ENCODE data around the gene MAPRE2.

The MAPRE2 gene

DNA sequence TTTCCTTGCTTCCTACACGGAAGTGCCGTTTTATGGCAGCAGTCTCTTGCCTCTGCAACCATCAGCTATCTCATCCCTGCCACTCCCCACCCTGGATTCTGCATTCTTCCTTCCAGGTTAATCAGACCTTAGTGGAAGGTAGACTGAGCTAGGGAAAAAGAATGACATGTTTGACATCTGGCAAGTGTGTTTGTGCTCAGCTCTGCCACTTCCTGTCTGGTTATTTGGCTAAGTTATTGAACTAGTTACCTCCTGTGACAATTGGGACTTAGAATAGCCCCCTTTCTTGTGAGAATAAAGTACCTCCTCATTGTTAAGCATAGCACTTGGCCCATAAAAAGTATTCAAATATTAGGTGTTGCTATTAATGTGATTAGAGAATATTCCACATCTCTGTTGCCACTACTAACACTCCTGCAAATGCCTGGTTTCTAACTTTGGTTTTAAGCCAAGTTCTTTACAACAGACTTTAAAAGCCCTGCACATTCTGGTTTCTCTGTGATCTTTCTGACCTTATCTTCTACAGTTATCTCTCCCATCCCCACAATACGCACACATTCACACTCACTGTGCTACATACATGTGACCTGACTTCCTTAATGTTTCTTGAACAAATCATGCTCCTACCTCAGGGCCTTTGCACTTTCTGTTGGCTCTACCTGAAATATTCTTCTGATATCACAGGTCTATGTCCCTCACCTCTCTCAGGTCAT, 10.8 kb upstream of the MAPRE2 start:
- H3K4me3 ChIP-seq (ENCODE audit: low read length) = peak overlapping the region; percentile 41
- peak; percentile 96 for DNase-seq (ENCODE audit: low read depth, low spot score)

DNA sequence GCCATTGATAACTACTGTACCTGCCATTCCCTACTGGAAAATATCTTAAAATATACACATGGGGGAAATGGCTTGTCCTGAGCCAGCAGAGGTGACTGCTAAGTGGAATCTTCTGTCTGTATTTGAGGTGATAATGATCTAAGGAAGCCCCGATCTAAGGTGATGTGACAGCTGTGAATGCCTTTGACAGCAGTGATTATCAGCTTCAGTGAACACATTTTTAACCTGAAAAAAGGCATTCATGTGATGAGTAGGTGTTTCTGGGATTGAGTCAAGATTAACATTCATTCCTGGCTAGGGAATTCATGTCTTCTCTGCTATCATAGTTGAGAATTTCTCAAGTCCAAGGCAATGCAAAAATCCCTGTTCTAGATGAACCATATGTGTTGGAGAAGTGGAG, 9.1 kb upstream of the MAPRE2 start:
- DNase-seq (ENCODE audit: low read depth, low spot score) = peak; percentile 67
- no peak overlapping the region for H3K4me3 ChIP-seq (ENCODE audit: low read length)

DNA sequence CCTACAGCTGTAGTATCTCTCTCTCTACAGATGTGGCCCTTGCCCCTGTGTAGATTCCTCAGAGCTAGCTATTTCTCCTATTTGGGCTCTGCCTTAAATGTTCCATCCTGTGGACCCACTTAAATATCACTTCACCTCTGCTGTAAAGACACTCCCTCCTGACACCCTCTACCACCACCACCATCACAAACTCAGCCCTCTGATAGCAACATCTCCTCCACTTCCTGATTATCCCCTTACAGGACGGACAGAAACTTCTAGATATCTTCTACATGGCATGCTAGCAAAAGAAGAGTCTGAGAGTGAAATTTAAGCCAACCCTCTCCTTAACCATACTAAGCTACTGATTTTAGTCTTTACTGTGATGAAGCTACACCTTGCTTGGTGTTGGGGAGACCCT, 3.2 kb upstream of the MAPRE2 start:
- no peak overlapping the region for H3K4me3 ChIP-seq (ENCODE audit: low read length)
- DNase-seq (ENCODE audit: low read depth, low spot score) = no peak

DNA sequence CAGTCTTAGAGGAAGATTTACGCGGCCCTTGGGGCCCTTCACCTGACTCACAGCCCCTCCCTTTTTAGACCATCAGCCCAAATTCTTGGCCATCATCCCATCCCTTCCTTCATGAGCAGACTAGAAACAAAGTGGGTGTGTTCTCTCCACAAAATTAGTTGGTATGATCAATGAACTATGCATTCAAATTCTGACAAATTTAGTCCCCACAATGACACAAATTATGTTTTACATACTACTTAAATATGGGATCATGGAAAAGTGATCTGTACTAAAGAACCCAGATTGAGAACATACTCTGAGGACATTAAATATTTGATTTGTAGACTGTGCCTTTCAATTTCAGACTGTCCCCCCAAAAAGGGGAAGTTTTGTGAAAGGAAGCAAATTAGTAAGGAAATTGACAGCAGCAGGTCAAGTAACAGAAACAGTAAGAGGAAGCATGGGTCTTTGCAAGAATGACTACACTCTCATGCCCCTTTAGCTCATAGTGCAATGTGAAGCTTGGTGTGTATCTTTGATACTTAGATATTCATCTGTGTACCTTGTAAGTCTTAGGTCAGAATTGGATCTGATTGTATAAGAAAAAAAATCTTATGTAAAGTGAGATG, 2.2 kb upstream of the MAPRE2 start:
- no peak for DNase-seq (ENCODE audit: low read depth, low spot score)
- no peak overlapping the region for H3K4me3 ChIP-seq (ENCODE audit: low read length)

DNA sequence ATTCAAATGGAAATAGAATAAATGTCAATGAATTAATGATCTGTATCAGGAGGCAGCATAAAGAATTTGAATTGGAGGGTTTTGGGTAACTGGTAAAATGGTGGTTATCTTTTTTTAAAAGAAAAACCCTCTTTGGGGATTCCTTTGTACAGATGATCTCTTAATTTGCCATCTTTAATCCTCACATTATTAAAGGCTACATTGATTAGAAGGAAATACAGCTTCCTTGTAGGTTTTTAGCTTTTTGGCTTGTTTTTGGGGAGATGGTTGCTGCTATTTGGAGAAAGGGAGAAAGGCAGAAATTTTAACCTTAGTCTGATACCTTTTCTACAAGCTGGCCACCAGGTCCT, 600 bp upstream of the MAPRE2 start:
- H3K4me3 ChIP-seq (ENCODE audit: low read length) = peak overlapping the region; percentile 90
- no peak for DNase-seq (ENCODE audit: low read depth, low spot score)

DNA sequence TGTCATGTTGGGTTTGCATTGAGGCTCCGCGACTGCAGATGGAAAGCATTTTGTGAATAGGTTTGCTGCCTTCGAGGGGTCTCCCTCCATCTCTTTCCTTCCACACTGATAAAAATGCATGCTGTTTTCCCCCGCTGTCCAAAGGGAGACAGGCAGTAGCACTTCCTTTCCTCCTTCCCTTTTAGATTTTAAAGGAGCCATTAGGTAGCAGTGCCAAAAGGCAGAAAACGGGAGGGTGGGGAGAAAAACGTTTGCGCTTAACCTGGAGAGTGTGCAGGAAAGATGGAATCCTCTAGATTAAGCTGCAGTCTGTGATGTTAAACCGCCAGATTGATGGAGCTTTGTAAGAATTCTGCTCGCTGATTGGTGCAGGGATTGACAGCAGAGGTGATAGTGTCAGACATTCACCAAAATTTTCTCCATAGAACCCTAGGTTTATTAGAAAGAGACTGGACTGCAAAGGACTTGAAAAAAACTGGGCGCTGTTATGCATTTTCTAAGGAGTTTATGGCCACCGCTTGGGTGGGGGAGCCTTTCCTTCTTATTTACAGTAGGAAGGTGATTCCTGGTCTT, 688 bp downstream of the MAPRE2 start:
- no peak for DNase-seq (ENCODE audit: low read depth, low spot score)
- H3K4me3 ChIP-seq (ENCODE audit: low read length) = peak overlapping the region; percentile 90

DNA sequence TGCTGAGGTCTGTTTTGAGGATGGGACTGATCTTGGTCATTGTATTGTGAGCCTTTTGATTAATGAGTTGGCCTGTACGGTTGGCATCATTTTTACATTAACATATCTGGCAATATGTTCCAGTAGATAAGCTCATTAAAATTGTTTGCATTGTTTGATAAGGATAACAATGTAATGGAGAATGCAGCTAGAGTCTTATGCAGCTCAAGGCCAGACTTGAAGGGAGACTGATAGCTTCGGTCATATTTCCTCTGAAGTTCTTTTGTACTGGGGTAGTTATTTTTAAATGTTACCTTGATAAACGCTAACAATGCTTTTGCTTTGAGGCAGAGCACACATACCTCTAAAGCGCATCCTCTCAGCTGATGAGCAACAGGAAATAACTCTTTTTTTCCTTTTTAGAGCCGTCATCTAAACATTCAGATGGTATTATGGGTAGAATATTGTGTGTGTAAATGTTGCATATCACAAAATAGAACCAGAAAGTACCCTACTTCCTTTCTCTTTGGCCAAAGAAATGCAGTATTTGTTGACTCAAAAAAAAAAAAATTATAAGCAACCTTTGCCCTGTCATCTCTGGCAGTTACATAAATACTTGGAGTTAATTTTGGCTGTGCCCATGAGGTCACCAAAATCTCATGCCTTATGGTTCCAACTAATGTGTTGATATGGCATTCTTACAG, 1.3 kb downstream of the MAPRE2 start:
- peak overlapping the region; percentile 90 for H3K4me3 ChIP-seq (ENCODE audit: low read length)
- peak; percentile 51 for DNase-seq (ENCODE audit: low read depth, low spot score)

DNA sequence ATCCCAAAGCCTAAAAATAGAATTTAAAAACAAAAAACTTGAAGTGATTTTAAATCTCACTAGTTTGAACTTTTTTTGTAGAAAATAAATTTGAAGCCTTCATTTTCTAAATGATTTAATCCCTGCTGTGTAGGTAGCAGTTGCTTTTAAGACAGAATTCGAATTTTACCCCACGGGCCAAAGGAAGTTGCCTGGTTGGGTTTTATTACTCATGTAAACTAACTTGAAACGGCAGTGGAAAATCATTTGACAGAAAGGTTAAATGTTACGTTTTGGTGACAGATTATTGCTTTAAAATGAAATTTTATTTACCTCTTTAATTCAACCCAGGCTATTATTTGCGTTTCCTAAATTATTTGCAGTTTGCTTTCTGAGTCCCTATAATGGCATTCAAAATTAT, 2.0 kb downstream of the MAPRE2 start:
- DNase-seq (ENCODE audit: low read depth, low spot score) = no peak
- peak overlapping the region; percentile 90 for H3K4me3 ChIP-seq (ENCODE audit: low read length)

DNA sequence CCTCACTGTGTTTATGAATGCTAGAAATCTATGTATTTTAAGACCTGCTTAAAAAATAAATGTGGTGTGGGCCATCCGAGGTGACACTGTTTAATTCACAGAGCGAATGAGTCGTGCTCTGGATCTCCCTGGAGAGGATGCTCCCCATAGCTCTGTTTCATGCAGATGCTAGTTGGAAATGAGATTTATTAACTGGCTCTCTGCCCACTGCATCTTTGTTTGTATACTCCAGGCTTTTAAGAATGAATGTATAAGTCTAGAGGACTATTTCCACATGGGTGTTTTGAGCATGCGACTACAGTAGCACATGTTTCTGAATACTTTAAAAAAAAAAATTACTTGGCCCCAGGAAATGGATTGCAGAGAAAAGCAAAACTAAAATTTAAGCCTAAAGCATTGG, 3.9 kb downstream of the MAPRE2 start:
- H3K4me3 ChIP-seq (ENCODE audit: low read length) = no peak overlapping the region

DNA sequence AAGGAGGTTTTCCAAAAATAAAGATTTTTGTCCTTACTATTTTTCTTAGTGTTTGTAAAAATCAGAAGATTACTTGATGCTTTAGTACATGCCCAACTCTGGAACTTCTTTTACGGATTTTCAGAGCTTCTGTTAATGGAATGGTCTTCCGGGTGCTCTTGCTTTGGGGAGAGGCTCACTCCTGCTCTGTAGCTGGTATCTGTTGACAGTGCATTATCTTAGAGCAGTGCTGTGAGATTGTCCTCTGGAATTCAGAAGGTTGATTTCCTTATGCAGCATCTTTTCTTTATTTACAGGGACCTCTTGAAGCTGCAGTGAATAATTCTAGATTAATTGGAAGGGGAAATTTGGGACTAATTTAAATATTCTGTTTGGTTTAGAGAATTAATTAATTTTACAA, 4.6 kb downstream of the MAPRE2 start:
- DNase-seq (ENCODE audit: low read depth, low spot score) = no peak
- no peak overlapping the region for H3K4me3 ChIP-seq (ENCODE audit: low read length)

More for the DNA sequence above, 3.9 kb downstream of the MAPRE2 start:
- DNase-seq (ENCODE audit: low read depth, low spot score) = no peak

DNA sequence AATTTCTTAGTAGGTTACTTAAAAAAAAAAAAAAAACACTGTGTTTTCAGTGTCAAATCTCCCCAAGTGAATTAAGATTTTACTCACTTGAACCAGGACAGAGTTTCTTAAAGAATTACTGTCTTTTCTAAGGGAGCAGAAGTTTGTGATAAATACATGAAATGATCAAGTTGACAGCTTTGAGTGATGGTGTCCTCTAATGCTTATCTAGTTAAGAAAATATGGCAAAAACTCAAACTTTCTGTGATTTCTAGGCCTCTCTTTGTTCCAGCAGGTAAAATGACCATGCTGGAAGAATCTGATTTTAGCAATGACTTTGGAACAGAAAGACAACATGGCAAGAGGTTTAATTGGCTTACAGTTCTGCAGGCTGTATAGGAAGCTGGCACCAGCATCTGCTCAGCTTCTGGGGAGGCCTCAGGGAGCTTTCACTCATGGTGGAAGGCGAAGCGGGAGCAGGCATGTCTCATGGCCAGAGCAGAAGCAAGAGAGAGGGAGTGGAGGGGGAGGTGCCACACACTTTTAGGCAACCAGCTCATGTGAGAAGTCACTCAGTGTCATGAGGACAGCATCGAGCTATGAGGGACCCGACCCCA, 6.6 kb downstream of the MAPRE2 start:
- no peak overlapping the region for H3K4me3 ChIP-seq (ENCODE audit: low read length)
- DNase-seq (ENCODE audit: low read depth, low spot score) = no peak

DNA sequence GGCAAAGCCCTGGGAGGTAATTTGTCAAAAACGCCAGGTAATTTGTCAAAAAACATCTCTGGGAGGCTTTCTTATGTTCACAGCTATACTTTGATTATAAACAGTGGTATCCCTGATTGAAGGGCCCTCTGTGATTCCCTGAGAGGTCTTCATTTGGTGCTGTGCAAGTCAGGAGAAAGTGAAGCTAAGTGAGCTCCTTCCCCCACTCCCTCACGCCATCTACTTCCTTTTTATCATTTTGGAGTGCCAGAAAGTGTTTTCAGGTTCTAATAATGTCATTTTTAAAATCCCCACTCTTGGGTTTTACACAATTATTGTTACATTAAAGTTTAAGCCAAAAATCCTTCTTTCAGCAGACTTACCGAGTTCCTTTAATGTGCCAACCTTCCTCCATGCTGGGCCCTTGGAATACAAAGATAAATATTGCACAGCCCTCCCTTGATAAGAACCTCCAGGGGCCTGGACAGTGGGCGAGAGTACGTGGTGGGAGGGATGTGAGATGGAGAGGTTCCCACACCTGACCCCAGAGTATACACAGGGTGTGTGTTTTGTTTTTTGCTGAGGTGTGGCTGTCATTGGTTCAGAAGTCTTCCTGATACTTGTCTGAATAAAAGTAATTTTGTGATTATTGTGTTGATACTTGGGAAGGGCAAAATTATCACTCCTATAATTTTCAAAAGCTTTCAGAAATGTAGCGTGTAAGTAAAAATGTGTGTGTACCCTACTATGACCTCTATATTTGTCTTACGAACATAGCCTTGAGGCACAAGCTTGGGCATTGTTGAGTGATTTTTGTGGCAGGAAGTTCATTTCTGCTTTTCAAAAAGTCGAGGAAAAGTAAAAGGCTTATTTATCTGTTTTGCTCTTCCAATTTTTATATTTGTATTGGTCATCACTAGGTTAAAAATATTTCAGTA, 8.2 kb downstream of the MAPRE2 start:
- DNase-seq (ENCODE audit: low read depth, low spot score) = no peak
- no peak overlapping the region for H3K4me3 ChIP-seq (ENCODE audit: low read length)

DNA sequence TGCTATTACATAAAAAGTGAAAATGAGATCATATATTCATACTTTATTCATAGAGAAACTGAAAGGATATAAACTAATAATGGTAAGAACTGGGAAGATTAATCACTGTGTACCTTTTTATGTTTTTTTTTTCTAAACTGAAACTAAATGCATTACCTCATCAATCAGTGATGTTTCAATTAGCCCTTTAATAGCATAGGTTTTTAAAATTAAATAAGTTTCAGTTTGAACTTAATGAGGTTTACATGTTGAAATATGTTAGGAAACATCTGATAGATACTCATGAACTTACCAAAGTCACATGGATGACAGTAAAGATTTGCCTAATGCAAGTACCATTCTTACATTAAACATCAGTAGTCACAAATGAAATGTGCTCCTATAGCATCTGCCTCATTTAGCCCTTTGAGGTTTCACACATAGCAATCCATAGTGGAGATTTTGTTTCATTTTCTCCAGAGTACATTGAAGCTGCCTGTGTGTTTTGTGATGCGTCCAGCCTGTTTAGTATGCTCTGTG, 8.9 kb downstream of the MAPRE2 start:
- H3K4me3 ChIP-seq (ENCODE audit: low read length) = no peak overlapping the region
- DNase-seq (ENCODE audit: low read depth, low spot score) = no peak

DNA sequence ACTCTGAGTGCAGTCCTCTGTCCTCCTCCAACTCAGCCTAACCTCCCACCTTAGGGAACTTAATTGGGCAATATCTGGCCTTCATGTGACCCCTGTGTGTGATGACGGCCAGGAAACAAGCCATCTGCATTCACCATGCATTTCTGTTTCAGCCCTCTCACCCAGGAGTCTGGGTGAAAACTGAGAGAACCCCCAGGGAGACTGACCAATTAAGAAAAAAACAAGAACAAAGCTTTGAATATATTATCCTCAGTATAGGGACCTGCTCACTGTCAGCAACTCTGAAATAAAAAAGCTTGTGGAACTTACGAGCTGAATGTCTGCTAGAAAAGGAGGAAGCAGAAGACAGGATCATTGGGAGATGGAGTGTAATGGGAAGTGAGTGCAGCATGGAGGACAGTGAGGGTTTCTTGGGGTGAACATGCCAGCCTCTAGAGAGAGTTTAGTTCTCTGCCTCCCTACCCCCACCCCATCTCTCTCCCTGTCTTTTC, 9.5 kb downstream of the MAPRE2 start:
- no peak for DNase-seq (ENCODE audit: low read depth, low spot score)
- H3K4me3 ChIP-seq (ENCODE audit: low read length) = no peak overlapping the region

DNA sequence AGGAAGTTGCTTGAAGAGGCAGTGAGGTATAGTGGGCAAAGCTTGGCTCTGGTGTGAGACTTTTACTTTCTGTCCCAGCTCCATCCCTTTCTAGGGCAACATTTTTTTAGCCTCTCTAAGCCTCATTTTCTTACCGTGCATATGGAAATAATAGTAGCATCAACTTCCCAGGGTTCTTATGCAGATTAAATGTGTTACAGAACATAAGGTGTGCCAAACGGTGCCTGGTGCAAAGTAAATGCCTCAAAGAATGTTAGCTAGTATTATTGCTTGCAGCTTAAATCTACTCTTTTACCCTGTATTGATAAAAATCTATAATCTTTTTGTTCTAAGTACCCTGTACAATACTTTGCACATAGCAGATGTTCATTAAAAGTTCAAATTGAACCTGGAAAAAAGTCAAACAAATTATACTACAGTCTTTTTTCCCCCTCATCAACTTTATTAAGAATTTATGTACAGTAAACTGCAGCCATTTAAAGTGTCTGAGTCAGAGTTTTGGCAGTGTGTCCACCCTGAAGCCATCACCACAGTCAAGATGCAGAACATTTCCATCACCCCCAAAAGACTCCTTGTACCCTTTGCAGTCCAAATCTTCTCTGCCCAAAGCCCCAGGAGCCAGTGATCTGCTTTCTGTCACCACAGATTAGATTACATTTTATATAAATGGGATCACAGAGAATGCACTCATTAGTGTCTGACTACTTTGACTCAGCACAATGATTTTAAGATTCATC, 10.6 kb downstream of the MAPRE2 start:
- DNase-seq (ENCODE audit: low read depth, low spot score) = no peak

DNA sequence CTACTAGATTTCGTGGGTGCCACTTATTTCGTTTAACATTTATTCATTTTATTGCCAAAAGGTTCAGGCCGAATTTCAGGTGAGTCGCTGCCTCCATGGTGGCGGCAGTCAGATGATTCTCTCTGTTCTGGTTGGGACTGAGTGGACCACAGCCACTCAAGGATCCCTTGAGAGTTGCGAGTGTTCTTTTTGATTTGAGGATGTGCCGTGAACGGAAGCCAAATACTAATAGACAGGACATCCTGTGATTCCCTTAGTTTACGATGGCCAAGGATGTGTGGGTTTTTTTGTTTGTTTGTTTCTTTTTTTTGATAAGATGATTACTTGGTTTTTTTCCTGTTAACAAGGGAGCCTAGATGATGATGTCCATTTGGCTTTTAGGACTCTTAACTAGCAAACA, 13.2 kb downstream of the MAPRE2 start:
- no peak for DNase-seq (ENCODE audit: low read depth, low spot score)
- H3K4me3 ChIP-seq (ENCODE audit: low read length) = no peak overlapping the region

More for the DNA sequence above, 10.6 kb downstream of the MAPRE2 start:
- no peak overlapping the region for H3K4me3 ChIP-seq (ENCODE audit: low read length)

DNA sequence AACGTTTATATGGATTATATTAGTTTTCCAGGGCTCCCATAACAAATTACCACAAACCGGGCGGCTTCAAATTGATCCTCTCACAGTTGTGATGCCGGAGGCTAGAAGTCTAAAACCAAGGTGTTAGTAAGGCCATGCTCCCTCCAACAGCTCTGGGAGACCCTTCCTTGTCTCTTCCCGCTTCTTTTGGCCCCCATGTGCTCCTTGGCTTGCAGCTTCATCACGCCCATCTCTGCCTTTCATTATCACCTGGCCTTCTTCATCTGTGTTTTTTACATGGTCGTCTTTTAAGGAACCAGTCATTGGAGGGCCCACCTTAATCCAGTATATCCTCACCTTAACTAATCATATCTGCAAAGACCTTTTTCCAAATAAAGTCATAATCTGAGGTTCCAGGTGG, 13.9 kb downstream of the MAPRE2 start:
- no peak overlapping the region for H3K4me3 ChIP-seq (ENCODE audit: low read length)
- DNase-seq (ENCODE audit: low read depth, low spot score) = no peak

DNA sequence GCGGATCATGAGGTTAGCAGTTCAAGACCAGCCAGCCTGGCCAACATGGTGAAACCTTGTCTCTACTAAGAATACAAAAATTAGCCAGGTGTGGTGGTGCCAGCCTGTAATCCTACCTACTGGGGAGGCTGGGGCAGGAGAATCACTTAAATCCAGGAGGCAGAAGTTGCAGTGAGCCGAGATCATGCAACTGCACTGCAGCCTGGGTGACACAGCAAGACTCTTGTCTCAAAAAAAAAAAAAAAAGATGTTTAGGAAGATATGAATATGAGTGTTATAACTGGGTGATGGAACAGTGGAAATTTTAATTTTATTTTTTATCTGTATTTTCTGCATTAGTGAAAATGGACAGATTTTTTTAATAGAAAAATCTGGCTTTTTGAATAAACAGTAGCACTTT, 14.5 kb downstream of the MAPRE2 start:
- no peak for DNase-seq (ENCODE audit: low read depth, low spot score)
- no peak overlapping the region for H3K4me3 ChIP-seq (ENCODE audit: low read length)

Measured in Jurkat, Clone E6-1 (cell line).